Astrocyte (in vitro differentiated cells and primary cell): ENCODE data around the gene TTBK1. TPM values are rescaled to one million over a fixed set of nuclear protein-coding genes. Genes with fewer than 3 reads are reported as not detected.

Experiments
- DNase-seq: peaks from one replicate; pipeline ENCODE4 v3.0.0-alpha.2; 2010; ENCODE audit warnings: low read depth
- FAIRE-seq: peaks from 2 replicates; lab custom pipeline; 2011; peaks lifted over from hg19 to GRCh38; lab: Jason Lieb, UNC
- H2AFZ ChIP-seq: 2 replicates; pipeline ENCODE4 v1.6.0; 2012; ENCODE audit warnings: low read depth, low read length, inconsistent platforms
- H3K27ac ChIP-seq: 2 replicates; pipeline ENCODE4 v1.5.1; 2011; ENCODE audit warnings: low read depth, low read length, inconsistent platforms
- H3K27me3 ChIP-seq: 2 replicates; pipeline ENCODE4 v1.6.0; 2011; ENCODE audit warnings: low read length, inconsistent platforms; ENCODE audit not compliant: insufficient read depth
- H3K36me3 ChIP-seq: 2 replicates; pipeline ENCODE4 v1.5.1; 2011; ENCODE audit warnings: low read length, inconsistent platforms; ENCODE audit not compliant: insufficient read depth
- H3K4me1 ChIP-seq: 2 replicates; pipeline ENCODE4 v1.5.1; 2011; ENCODE audit warnings: low read length, inconsistent platforms; ENCODE audit not compliant: insufficient read depth
- H3K4me2 ChIP-seq: 2 replicates; pipeline ENCODE4 v1.6.0; 2012; ENCODE audit warnings: low read length, inconsistent platforms
- H3K4me3 ChIP-seq: 2 replicates; pipeline ENCODE4 v1.5.1; 2011; ENCODE audit warnings: low read depth, mild to moderate bottlenecking, low read length, inconsistent platforms; ENCODE audit not compliant: insufficient read depth
- H3K79me2 ChIP-seq: 2 replicates; pipeline ENCODE4 v1.6.0; 2012; ENCODE audit warnings: mild to moderate bottlenecking, low read length, inconsistent platforms; ENCODE audit not compliant: insufficient read depth
- H3K9ac ChIP-seq: 2 replicates; pipeline ENCODE4 v1.6.0; 2012; ENCODE audit warnings: mild to moderate bottlenecking, low read length, inconsistent platforms
- H3K9me3 ChIP-seq: 2 replicates; pipeline ENCODE4 v1.5.1; 2012; ENCODE audit warnings: low read depth, mild to moderate bottlenecking, low read length, inconsistent platforms; ENCODE audit not compliant: insufficient read depth
- H4K20me1 ChIP-seq: 2 replicates; pipeline ENCODE4 v1.6.0; 2012; ENCODE audit warnings: low read length, inconsistent platforms; ENCODE audit not compliant: insufficient read depth
- H3K27ac Mint-ChIP-seq: one replicate; pipeline ENCODE4 v1.8.0; 2021; ENCODE audit warnings: mild to moderate bottlenecking, mixed read lengths; ENCODE audit not compliant: unreplicated experiment
- H3K27me3 Mint-ChIP-seq: one replicate; pipeline ENCODE4 v1.8.0; 2021; ENCODE audit warnings: low read depth, mixed read lengths; ENCODE audit not compliant: unreplicated experiment
- H3K36me3 Mint-ChIP-seq: one replicate; pipeline ENCODE4 v1.8.0; 2021; ENCODE audit warnings: low read depth, mixed read lengths; ENCODE audit not compliant: unreplicated experiment
- H3K4me1 Mint-ChIP-seq: one replicate; pipeline ENCODE4 v1.8.0; 2021; ENCODE audit warnings: low read depth, mixed read lengths; ENCODE audit not compliant: unreplicated experiment
- H3K4me3 Mint-ChIP-seq: one replicate; pipeline ENCODE4 v1.8.0; 2021; ENCODE audit warnings: mild to moderate bottlenecking, moderate library complexity, mixed read lengths; ENCODE audit not compliant: unreplicated experiment
- H3K9me3 Mint-ChIP-seq: one replicate; pipeline ENCODE4 v1.8.0; 2021; ENCODE audit warnings: mild to moderate bottlenecking, mixed read lengths; ENCODE audit not compliant: unreplicated experiment
- CTCF ChIP-seq: IDR thresholded peaks from 2 replicates; pipeline ENCODE4 v1.5.1; 2011; ENCODE audit warnings: low read depth, mild to moderate bottlenecking, inconsistent platforms, low read length, moderate library complexity; ENCODE audit not compliant: insufficient read depth
- EZH2 ChIP-seq: IDR thresholded peaks from 2 replicates; pipeline ENCODE4 v1.6.1; 2012; ENCODE audit warnings: mild to moderate bottlenecking, low read length, inconsistent platforms; ENCODE audit not compliant: insufficient read depth
- total RNA-seq: library from RNA; stranded (reverse); gene quantifications from 2 replicates; pipeline ENCODE4 v1.2.1, GENCODE V29; 2021

TTBK1 gene
- total RNA-seq, 1 donor from 2014 or later: 0.14 TPM

- H3K27ac Mint-ChIP-seq: no peak overlapping the region
- no peaks in the 10 kb centered on the region for H3K36me3 Mint-ChIP-seq
- FAIRE-seq (no peak), DNase-seq (no peak)
- no peaks in the 10 kb centered on the region for H4K20me1 ChIP-seq
- H3K27me3 ChIP-seq: peaks cover 21% of the 10 kb centered on the region
- TF ChIP-seq EZH2 (no peak), CTCF (no peak)
- no peaks in the 10 kb centered on the region for H3K9me3 Mint-ChIP-seq
- peaks cover 12% of the 10 kb centered on the region for H3K4me1 Mint-ChIP-seq
- no peaks in the 10 kb centered on the region for H3K9me3 ChIP-seq
- H3K4me2 ChIP-seq: no peak overlapping the region
- H3K36me3 ChIP-seq: no peaks in the 10 kb centered on the region
- H3K79me2 ChIP-seq: no peaks in the 10 kb centered on the region
- H3K4me3 Mint-ChIP-seq: no peak overlapping the region
- H3K4me1 ChIP-seq: no peaks in the 10 kb centered on the region
- H3K9ac ChIP-seq: no peak overlapping the region
- no peak overlapping the region for H2AFZ ChIP-seq
- H3K4me3 ChIP-seq: no peak overlapping the region
- no peak overlapping the region for H3K27ac ChIP-seq
- H3K27me3 Mint-ChIP-seq: peaks cover 66% of the 10 kb centered on the region
These were observed 28.7 kb downstream of the TTBK1 start for GRCh38 chr6:43271944-43272343.

- no peak overlapping the region for H3K27ac Mint-ChIP-seq
- no peak overlapping the region for H3K4me3 Mint-ChIP-seq
- Histone ChIP-seq H3K27ac (no peak overlapping the region), H3K4me3 (no peak overlapping the region), H3K36me3 (no peaks in the 10 kb centered on the region), H3K4me2 (no peak overlapping the region), H3K79me2 (no peaks in the 10 kb centered on the region), H4K20me1 (no peaks in the 10 kb centered on the region), H3K9ac (no peak overlapping the region), H3K9me3 (no peaks in the 10 kb centered on the region), H3K4me1 (peaks cover 4% of the 10 kb centered on the region), H3K27me3 (peaks cover 12% of the 10 kb centered on the region), H2AFZ (no peak overlapping the region)
- TF ChIP-seq CTCF (no peak), EZH2 (no peak)
- DNase-seq (no peak), FAIRE-seq (no peak)
- no peaks in the 10 kb centered on the region for H3K9me3 Mint-ChIP-seq
- peaks cover 1% of the 10 kb centered on the region for H3K36me3 Mint-ChIP-seq
- peaks cover 52% of the 10 kb centered on the region for H3K27me3 Mint-ChIP-seq
- H3K4me1 Mint-ChIP-seq: peaks cover 14% of the 10 kb centered on the region
These were observed 30.4 kb downstream of the TTBK1 start for GRCh38 chr6:43273707-43274106.

GRCh38 chr6:43274127-43274915 is 31.0 kb downstream of the TTBK1 start:
- Histone ChIP-seq H3K9ac (no peak overlapping the region), H3K9me3 (no peaks in the 10 kb centered on the region), H3K27ac (no peak overlapping the region), H4K20me1 (no peaks in the 10 kb centered on the region), H2AFZ (no peak overlapping the region), H3K27me3 (peaks cover 12% of the 10 kb centered on the region), H3K4me3 (no peak overlapping the region), H3K36me3 (no peaks in the 10 kb centered on the region), H3K4me1 (peaks cover 5% of the 10 kb centered on the region), H3K79me2 (no peaks in the 10 kb centered on the region), H3K4me2 (peak overlapping the region; percentile 75)
- peaks cover 15% of the 10 kb centered on the region for H3K4me1 Mint-ChIP-seq
- H3K27me3 Mint-ChIP-seq: peaks cover 47% of the 10 kb centered on the region
- no peak for DNase-seq
- no peak for FAIRE-seq
- H3K4me3 Mint-ChIP-seq: no peak overlapping the region
- TF ChIP-seq EZH2: no peak
- TF ChIP-seq CTCF: no peak
- no peaks in the 10 kb centered on the region for H3K9me3 Mint-ChIP-seq
- H3K27ac Mint-ChIP-seq: no peak overlapping the region
- H3K36me3 Mint-ChIP-seq: peaks cover 1% of the 10 kb centered on the region
